Parathyroid adenoma (tissue), 2 donors: ENCODE results near the gene INAVA.

ENCODE experiments used
- H2AFZ ChIP-seq: fragments of 300-600 bp; sonication (generic); one replicate; pipeline ENCODE4 v1.7.0; 2017; ENCODE audit warnings: antibody characterized with exemption, mild to moderate bottlenecking
- H3K27ac ChIP-seq: fragments of 300-600 bp; sonication (generic); one replicate; pipeline ENCODE4 v1.7.0; 2017
- H3K27me3 ChIP-seq: fragments of 300-600 bp; sonication (generic); one replicate; pipeline ENCODE4 v1.7.0; 2017; ENCODE audit warnings: low read length; ENCODE audit not compliant: control insufficient read depth, insufficient read depth
- H3K36me3 ChIP-seq: fragments of 300-600 bp; sonication (generic); one replicate; pipeline ENCODE4 v1.7.0; 2017; ENCODE audit warnings: low read length; ENCODE audit not compliant: control insufficient read depth, insufficient read depth
- H3K4me1 ChIP-seq: fragments of 300-600 bp; sonication (generic); one replicate; pipeline ENCODE4 v1.7.0; 2017; ENCODE audit warnings: control low read depth
- H3K4me2 ChIP-seq: fragments of 300-600 bp; sonication (generic); one replicate; pipeline ENCODE4 v1.7.0; 2017; ENCODE audit warnings: low read length
- H3K4me3 ChIP-seq: fragments of 300-600 bp; sonication (generic); one replicate; pipeline ENCODE4 v1.7.0; 2017; ENCODE audit warnings: low read depth, low read length
- H3K79me2 ChIP-seq: fragments of 300-600 bp; sonication (generic); one replicate; pipeline ENCODE4 v1.7.0; 2017; ENCODE audit warnings: control low read depth
- H3K9ac ChIP-seq: fragments of 300-600 bp; sonication (generic); one replicate; pipeline ENCODE4 v1.7.0; 2017; ENCODE audit warnings: mild to moderate bottlenecking
- H3K9me3 ChIP-seq: fragments of 300-600 bp; sonication (generic); one replicate; pipeline ENCODE4 v1.7.0; 2017; ENCODE audit warnings: low read length; ENCODE audit not compliant: control insufficient read depth
- CTCF ChIP-seq: fragments of 300-600 bp; sonication (generic); IDR thresholded peaks from one replicate; pipeline ENCODE4 v1.7.0; 2017; ENCODE audit warnings: antibody characterized with exemption, mild to moderate bottlenecking
- donor health status: primary hyperparathyroidism.

INAVA gene

DNA sequence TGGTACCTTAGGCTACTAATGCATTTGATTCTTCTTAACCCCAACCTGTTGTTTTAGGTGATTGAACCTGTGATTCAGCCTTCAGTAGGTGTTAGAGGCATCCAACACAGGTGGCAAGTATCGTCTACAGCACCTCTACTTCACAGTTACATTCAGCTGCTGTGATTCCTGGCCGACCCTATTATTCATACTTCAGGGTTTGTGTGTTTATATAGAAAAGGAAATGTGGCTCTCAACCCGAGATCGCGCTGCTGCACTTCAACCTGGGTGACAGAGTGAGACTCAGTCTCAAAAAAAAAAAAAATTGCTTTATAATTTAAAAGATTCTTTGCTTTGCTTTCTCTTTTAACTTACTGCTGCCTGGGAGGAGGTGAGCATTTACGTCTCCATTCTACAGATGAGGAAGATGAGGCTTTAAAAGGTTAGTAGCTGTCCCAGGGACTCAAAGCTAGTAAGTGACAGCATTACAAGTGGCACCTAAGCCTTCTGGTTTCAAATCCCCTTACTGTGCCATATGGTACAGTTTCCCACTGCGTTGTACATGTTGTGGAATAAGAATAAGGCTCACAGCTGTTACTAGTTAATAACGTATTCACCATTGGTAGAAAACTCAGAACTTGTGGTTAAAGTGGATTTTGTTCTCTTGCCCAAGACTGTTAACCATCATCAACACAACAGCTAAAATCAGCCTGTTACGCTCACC, 31.8 kb upstream of the INAVA start:
- no peak overlapping the region for H3K27ac ChIP-seq
- TF ChIP-seq CTCF = no peak
- H3K9ac ChIP-seq = no peak overlapping the region

GRCh38 chr1:200866116-200866515, 28.6 kb upstream of the INAVA start:
- no peak for TF ChIP-seq CTCF
- H3K27me3 ChIP-seq = no peaks in the 10 kb centered on the region
- H3K4me3 ChIP-seq = no peak overlapping the region
- peaks cover 6% of the 10 kb centered on the region for H3K4me1 ChIP-seq
- no peaks in the 10 kb centered on the region for H3K36me3 ChIP-seq
- no peak overlapping the region for H2AFZ ChIP-seq
- H3K79me2 ChIP-seq = no peaks in the 10 kb centered on the region
- H3K27ac ChIP-seq = no peak overlapping the region
- H3K4me2 ChIP-seq = no peak overlapping the region
- no peak overlapping the region for H3K9ac ChIP-seq
- no peaks in the 10 kb centered on the region for H3K9me3 ChIP-seq

More for the DNA sequence above, 31.8 kb upstream of the INAVA start:
- no peak overlapping the region for H2AFZ ChIP-seq
- H3K4me1 ChIP-seq = peaks cover 6% of the 10 kb centered on the region
- no peaks in the 10 kb centered on the region for H3K36me3 ChIP-seq
- H3K4me2 ChIP-seq = no peak overlapping the region
- H3K9me3 ChIP-seq = no peaks in the 10 kb centered on the region
- H3K27me3 ChIP-seq = no peaks in the 10 kb centered on the region
- no peaks in the 10 kb centered on the region for H3K79me2 ChIP-seq
- no peak overlapping the region for H3K4me3 ChIP-seq

DNA sequence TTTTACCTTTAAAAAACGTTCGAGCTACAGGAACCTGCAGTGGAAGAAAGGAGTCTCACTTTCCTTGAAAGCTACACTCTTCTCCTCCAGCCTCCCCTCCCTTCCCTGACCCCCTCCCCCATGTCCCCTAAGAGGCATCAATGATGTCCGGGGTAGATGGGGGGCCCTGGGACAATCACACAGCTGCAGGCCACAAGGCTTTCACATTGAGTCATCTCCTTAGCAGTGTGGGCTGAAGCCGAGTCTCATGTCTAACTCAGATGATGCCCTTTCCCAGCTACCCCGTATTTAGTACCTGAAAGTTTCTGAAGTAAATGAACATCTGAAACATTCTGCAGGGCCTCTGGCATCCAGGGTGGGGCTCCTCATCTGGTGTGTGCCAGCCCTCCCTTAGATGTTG, 28.2 kb upstream of the INAVA start:
- no peaks in the 10 kb centered on the region for H3K79me2 ChIP-seq
- no peaks in the 10 kb centered on the region for H3K36me3 ChIP-seq
- no peak overlapping the region for H3K4me3 ChIP-seq
- H3K9ac ChIP-seq = no peak overlapping the region
- no peaks in the 10 kb centered on the region for H3K27me3 ChIP-seq
- peaks cover 6% of the 10 kb centered on the region for H3K4me1 ChIP-seq
- no peak for TF ChIP-seq CTCF
- no peaks in the 10 kb centered on the region for H3K9me3 ChIP-seq
- no peak overlapping the region for H2AFZ ChIP-seq
- no peak overlapping the region for H3K4me2 ChIP-seq
- no peak overlapping the region for H3K27ac ChIP-seq

GRCh38 chr1:200867018-200867811, 27.5 kb upstream of the INAVA start:
- no peak overlapping the region for H2AFZ ChIP-seq
- no peaks in the 10 kb centered on the region for H3K79me2 ChIP-seq
- H3K27me3 ChIP-seq = no peaks in the 10 kb centered on the region
- H3K36me3 ChIP-seq = no peaks in the 10 kb centered on the region
- H3K4me2 ChIP-seq = peak overlapping the region; percentile 55
- no peak overlapping the region for H3K27ac ChIP-seq
- no peak for TF ChIP-seq CTCF
- H3K9me3 ChIP-seq = no peaks in the 10 kb centered on the region
- H3K4me1 ChIP-seq = peaks cover 6% of the 10 kb centered on the region
- no peak overlapping the region for H3K4me3 ChIP-seq
- no peak overlapping the region for H3K9ac ChIP-seq
